Fibroblast of skin of scalp (primary cell): ENCODE results near the gene ACAD11.
"Not testable (repeated sequence)": the region's sequence is repeated elsewhere in the genome, so short reads cannot be mapped to it uniquely, and the experiment has no call there.

Source experiments
- DNase-seq: peaks from one replicate; pipeline ENCODE4 v3.0.0-alpha.2; 2013

ACAD11 gene

DNA sequence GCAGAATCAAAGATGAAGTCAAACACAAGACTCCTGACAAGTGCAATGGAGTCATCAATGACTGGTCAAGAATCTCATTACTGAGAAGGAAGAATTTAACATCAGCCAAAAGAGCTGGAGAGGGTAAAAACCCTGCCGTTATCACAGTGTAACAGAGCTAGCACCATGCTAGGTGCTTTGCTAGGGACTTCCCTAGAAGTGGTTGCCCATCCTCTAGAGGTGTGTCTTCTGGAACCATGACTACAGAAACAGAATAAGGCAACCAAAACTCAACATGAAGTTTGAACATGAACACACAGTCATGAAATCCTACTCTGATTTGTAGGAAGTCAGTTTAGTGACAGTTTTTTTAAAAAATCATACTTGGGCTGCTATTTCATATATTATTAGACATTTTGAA lies 9.5 kb downstream of the ACAD11 start:
- no peak for DNase-seq

DNA sequence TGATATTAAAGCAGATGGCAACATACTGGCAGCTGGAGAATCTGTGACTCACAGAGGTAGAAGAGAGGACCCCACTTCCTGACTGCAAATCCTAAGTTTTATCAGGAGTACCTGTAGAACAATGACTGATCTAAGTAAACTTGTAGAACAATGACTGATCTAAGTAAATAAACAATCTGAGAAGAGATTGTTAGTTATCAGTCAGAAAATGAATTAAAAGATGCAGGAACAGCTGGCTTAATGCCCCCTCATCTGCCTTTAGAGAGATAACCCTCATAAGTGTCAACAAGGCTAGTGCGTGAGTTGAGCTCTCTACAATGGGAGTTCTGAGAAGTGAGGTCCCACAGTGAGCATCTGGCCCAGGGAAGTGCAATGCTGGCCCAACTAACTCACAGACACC lies 14.6 kb downstream of the ACAD11 start:
- no peak for DNase-seq

DNA sequence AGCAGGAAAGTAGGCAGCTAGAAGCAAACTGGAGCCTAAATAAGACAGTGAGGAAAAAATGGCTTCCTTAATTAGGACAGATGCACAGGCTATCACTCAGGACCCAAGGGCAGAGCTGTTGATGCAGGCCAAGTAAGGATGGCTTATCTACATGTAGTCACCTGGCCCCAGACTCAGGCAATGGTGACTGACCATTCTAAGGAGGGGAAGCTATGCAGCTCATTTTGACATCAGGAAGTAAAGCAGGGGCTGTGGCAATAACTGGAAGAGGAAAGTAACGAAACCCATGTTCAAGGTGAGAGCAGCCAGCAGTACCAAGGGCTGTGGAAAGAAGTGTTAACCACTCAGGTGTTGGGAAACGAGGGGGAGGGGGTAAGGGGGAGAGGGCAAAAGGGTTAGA lies 16.2 kb downstream of the ACAD11 start:
- DNase-seq, result no peak

DNA sequence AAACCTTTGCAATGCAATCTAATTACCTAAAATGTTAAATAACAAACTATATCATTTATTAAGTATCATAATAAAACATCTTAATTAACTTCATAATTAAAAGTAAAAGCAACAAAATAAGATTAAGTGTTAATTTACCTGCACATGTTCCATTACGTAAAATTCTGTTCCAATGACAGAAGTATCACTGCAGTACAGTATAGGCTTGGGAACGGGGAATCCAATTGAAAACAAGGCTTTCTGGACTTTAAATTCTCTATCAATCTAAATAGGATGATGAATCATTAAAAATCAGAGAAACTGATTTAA lies 17.1 kb downstream of the ACAD11 start:
- DNase-seq, result no peak

DNA sequence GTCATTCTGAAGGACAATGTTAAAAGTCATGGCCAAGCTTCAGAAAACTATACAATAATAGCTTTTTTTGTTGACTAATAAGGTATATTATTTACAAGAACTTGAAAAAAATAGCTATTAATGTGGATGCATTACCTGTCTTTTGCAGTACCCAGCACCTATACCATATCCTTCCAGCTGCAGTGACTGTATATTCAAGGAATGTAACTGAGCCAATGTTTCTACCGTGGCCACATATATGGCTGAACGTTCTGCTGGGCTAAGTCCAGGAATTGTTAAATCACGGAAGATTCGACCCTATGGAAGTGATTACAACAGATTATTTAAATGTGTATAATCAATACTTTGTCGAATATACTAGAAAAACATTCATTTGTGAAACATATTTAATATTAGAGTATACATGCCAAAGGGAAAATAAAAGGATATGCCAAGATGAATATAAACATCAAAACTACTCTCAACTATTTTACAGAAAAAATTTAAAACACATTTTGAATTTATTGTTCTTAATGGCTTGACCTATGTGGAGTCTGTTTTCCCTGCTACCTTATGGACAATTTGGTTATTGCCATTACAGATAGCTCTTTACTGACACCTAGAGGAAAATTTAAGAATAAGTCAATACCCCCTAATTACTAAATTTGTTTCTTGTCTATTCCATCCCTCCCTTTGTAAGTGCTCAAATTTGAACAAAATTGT lies 17.6 kb downstream of the ACAD11 start:
- peak; percentile 68 for DNase-seq

DNA sequence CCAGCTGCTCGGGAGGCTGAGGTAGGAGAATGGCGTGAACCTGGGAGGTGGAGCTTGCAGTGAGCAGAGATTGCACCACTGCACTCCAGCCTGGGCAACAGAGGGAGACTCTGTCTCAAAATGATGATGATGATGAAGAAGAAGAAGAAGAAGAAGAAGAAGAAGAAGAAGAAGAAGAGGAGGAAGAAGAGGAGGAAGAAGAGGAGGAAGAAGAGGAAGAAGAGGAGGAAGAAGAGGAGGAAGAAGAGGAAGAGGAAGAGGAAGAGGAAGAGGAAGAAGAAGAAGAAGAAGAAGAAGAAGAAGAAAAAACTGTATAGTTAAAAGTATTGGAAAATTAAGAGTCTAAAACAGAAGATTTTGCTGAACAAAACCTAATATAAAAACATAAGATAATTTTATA lies 18.2 kb downstream of the ACAD11 start:
- not testable (repeated sequence) for DNase-seq

DNA sequence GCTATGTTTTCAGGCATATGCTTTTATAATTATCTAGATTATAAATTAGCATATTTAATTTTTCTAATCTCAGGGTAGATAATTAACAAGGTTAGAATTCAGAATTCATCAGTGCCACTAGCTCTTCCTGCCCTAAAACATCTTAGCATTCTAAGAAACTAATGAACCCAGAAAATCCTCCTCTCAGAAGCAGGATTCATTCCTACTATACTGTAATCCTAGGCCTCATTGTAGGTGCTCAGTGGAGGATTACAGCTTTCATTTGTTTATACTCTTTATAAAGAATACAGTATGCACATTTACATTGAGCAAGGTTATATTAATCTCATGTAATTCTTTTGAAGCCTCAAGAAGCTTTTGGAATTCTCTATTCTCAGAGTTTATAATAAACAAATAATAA lies 20.9 kb downstream of the ACAD11 start:
- no peak for DNase-seq

DNA sequence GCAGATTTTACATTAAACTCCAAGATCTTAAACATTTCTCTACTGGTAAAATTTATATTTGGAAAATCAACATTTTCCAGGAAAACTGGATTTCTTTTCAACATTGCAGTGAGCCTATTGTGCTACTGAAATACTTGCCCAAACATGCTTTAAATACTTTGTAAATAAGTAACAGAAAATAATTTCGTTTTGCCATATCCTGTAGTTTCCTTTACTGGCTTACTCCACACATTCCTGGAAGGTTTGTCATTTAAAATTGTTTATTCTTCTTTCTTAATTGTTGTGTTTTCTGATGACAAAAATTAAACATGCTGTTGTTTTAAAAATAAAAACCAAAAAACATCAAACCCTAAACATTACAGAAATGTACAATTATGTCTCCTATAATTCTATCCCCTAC lies 22.0 kb downstream of the ACAD11 start:
- peak; percentile 45 for DNase-seq

DNA sequence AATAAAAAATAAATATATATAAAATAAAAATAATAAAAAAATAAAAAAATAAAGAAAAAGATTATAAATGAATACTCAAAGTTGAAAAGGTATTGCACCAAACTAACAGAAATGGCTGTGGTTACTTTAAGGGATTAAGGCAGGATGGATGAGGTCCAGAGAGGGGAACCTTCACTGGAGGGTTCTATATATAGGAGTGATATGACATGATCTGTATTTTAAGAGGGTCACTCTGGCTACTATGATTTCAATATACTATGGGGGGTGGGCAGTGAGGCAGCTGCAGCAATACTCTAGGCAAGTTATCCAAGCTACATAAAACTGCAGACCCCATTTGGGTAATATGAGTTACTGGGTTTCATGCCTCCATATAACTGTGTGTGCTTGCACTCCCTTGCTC lies 24.6 kb downstream of the ACAD11 start:
- no peak for DNase-seq

DNA sequence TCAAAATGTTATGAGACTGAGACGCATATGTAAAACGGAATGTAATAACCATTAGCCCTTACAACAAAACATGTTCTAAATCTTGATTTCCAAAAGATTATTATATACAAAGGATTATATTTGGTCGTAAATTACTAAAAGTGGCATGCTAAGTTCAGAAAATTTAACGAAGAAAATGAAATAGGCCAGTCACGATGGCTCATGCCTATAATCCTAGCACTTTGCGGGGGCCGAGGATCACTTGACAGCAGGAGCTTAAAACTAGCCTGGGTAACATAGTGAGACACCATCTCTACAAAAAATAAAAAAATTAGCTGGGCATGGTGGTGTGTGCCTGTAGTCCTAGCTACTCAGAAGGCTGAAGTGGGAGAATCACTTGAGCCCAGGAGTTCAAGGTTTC lies 29.0 kb downstream of the ACAD11 start:
- DNase-seq, result no peak

DNA sequence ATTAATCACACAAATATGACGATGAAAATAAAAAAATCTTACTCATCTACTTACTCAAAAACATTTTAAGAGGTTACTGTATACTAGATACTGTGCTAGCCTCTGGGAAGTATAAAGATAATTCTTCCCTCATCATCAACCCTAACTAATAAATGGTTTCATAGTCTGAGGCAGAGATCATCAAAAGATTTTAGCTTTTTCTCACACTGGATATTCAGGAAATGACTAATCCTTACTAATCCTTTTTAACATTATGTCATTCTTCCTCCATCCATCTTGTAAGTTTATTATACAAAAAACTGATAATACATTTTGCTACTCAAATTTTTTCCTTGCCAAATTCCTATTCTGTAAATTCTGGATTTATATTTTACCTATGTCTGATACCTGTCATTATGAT lies 29.7 kb downstream of the ACAD11 start:
- peak; percentile 68 for DNase-seq

DNA sequence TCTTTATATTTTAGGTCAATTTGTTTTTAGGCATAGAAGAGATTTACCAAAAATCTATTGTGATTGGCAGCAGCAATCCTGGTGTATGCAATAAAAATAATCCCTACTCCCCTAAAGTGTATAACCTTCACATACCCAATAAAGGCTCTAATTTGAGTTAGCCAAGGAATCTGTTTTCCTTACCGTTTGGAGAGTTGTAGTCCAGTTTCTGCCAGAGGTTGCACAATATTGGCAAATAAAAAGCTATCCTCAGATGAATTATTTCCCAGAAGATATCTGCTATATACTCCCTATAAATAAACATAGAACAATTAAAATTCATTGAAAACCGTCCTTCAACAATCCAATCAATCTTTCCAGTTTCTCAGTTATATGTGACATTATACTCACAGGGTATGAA lies 31.5 kb downstream of the ACAD11 start:
- no peak for DNase-seq

DNA sequence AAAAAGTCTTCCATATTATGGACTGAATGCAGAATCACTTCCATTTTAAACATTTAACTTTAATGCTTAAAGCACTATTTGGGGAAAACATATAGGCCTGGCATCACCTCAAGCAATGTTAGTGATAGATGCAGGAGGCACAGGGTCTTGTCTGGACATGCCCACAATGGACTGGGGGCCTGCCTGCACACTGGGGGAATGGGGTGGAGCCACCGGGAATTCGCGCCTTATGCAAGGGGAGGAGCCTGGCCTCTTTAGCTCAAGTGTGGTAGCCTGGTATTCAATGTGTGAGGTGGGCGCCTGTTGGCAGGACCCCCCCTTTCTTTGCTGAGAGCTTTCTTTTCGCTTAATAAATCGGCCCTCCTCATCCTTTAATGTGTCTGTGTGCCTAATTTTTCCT lies 32.7 kb downstream of the ACAD11 start:
- no peak for DNase-seq

DNA sequence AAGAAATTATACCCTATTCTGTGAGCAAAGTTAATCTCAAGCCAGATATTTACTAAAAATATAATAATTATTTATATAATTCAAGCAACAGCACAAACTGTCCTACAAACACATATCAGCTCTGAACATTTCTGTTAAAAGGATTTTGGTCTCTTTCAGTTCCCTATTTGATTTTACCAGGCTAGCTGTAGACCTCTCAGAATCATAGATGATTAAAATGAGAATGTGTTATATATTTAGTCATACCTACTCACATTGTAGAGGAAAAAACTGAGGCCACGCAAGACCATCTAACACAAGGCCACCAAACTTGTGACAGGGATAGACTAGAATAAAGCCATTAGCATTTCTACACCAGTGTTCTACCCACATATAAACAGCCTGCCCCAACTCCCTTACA lies 34.0 kb downstream of the ACAD11 start:
- DNase-seq, result no peak

DNA sequence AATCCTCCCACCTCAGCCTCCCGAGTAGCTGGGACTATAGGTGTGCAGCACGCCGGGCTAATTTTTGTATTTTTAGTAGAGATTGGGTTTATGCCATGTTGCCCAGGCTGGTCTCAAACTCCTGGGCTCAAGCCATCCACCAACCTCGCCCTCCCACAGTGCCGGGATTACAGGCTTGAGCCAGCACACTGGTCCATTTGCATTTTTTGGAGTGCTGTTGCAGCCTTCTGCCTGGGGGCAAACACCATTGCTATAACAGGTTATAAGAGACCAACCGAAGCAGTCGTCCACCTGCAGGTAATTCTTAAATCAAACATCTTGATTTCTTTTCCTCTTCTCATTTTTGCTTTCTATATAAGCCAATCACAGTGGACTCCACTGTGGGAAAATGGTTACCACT lies 34.8 kb downstream of the ACAD11 start:
- no peak for DNase-seq

DNA sequence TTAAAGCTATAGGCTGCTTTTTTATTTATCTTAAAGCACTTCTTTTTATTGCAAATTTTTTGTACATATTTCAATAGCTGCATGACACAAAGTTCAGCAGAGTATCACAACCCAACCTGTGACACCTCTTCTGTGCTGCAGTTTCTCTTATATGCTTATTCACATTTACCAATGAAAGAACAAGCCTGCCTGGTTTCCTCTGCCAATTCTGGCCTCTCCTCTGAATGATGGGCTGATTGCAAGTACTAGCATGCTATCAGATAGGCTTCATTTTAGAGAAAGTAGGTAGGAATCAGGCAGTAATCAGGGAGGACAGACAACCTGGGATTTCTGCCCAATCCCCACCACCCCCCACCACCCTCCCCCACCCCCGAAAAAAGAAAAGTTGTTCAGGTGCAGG lies 36.0 kb downstream of the ACAD11 start:
- no peak for DNase-seq

DNA sequence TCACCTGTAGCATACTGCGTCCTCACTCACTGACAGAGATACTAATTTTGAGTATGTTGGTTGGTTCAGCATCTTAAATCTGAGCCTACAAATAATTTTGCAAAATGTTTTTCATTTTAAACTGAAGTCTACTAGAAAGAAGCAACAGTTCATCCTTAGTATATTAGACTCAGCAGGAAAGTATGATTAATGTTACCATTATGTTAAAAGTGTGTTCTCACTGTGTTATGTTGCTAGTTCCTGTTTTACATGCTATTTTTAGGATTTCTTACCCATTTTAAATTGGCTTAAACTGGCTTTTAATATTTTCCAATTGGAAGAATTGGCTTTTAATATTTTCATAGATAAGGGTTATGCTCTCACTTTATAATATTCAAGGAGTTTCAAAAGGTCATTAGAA lies 36.8 kb downstream of the ACAD11 start:
- DNase-seq, result no peak

DNA sequence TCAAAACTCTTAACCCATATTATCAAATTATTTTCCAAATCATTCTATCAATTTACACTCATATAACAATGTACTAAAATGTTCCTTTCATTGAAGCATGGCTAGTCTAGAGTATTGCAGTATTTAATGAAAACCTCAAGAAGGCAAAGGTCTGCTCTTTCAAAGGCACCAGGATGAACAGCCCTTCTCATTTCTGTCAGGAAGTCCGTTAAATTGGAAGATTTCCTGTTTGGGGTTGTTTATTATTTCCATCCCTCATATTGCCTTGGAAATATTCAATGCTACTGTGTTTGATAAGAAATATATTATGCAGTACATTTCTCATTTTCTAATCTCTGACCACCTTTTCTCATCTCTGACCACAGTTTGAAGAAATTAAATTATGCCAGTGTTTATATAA lies 37.5 kb downstream of the ACAD11 start:
- DNase-seq, result no peak

DNA sequence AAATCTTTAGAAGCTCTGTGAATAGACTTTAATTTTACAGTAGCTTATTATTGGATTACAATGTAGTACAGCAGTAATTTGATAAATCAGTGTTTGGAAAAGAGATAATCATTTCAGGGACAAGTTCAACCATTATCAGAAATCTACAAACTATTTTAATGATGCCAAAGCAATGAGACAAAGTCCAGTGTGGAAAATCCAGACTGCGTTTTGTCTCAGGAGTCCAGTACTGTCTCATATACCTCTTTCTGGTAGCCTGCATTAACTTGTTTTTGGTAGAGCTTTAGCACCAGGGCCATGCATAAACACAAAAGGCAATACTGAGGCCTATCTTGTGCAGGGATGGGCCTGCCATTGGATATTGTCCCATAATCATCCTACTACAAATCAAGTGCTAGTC lies 42.8 kb downstream of the ACAD11 start:
- DNase-seq, result no peak

DNA sequence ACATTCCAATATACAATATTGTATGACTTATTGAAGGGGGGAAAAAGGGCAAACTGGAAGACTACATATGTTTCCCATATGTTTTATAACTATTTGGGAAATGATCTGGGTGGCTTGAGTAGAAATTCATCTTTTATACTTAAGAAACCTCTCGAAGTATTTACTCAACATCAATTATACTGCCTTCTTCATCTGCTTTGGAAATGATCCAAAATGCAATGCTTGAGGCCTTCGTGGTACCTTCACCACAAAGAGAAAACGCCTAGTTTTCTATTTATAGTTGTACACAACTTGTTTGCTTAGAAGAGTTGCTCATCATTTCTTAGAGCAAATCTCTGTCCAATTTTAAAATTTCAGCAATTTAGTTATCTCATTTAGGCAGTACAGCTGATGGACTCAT lies 43.7 kb downstream of the ACAD11 start:
- DNase-seq, result no peak

DNA sequence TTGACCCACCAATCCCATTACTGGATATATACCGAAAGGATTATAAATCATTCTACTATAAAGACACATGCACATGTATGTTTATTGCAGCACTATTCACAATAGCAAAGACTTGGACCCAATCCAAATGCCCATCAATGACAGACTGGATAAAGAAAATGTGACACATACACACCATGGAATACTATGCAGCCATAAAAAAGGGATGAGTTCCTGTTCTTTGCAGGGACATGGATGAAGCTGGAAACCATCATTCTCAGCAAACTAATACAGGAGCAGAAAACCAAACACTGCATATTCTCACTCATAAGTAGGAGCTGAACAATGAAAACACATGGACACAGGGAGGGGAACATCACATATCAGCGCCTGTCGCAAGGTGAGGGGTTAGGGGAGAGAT lies 44.3 kb downstream of the ACAD11 start:
- not testable (repeated sequence) for DNase-seq

DNA sequence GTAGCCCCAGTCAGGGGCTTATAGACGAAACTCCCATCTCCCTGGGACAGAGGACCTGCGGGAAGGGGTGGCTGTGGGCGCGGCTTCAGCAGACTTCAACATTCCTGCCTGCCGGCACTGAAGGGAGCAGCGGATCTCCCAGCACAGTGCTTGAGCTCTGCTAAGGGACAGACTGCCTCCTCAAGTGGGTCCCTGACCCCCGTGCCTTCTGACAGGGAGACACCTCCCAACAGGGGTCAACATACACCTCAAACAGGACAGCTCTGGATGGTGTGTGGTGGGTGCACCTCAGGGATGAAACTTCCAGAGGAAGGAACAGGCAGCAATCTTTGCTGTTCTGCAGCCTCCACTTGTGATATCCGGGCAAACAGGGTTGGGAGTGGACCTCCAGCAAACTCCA lies 53.0 kb downstream of the ACAD11 start:
- peak; percentile 29 for DNase-seq

DNA sequence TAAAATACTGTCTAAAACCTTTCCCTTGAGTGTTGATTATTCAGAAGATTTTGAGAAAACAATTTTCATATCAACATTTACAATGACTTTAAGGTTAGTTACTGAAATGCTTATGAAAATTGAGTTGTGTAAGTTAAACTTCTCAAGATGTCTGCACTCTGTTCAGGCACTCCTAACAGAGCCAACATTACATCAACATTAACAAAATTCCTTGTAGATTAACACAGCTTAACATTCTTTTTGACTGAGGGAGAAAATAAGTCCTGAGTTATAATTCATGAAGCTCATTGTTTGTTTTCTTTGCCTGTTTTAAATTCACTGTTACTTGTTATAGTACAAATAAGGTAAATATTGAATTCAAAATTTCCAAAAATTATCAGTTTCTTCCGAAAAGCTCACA lies 53.5 kb downstream of the ACAD11 start:
- peak; percentile 77 for DNase-seq

DNA sequence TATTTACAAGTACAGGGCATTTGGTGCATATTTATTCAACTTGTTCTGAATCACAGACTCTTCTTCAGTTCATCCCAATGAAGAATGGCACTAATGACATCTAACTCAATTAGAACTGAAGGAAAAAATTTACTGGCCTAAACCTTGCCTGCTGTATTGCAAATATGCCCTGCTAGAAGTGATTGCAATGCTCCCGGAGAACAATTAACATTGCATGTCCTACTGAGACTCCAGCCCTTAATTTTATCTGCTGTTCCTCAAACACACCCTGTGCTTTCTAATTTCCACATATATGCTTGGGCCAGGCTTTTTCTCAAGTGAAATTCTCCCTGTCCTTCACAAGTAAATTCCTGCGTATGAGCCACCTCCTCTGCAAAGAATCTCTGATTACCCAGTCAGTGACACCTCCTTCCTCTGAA lies 54.2 kb downstream of the ACAD11 start:
- DNase-seq, result peak; percentile 18

DNA sequence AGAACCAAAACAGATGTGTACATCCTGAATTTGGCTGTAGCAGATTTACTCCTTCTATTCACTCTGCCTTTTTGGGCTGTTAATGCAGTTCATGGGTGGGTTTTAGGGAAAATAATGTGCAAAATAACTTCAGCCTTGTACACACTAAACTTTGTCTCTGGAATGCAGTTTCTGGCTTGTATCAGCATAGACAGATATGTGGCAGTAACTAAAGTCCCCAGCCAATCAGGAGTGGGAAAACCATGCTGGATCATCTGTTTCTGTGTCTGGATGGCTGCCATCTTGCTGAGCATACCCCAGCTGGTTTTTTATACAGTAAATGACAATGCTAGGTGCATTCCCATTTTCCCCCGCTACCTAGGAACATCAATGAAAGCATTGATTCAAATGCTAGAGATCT lies 59.0 kb downstream of the ACAD11 start:
- not testable (repeated sequence) for DNase-seq

DNA sequence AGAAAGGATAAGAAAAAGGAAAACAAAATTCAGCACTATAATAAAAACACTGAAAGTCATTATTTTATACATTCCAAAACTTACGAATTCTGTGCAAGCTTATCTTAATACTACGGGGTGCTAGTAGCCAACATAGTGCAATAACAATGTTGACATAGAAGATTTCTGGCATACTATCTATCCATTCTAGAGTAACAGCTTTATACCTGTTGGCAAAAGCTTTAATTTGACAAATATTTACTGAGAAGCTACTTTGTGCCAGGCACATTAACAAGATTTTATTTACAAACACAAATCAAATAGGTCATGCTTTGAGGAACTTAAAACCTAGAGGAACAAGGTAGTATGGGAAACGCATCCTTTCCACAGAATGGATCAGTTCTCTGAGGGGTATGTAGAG lies 61.4 kb downstream of the ACAD11 start:
- no peak for DNase-seq
